ENCODE results near the gene NTNG1. TPM values are rescaled to one million over a fixed set of nuclear protein-coding genes. Genes with fewer than 3 reads are reported as not detected.

The NTNG1 gene
- total and polyA plus RNA-seq, 2 of the 13 experiments (the other 11 are each of a cell fraction or from before 2014, with no cell fraction given) = not detected

DNA sequence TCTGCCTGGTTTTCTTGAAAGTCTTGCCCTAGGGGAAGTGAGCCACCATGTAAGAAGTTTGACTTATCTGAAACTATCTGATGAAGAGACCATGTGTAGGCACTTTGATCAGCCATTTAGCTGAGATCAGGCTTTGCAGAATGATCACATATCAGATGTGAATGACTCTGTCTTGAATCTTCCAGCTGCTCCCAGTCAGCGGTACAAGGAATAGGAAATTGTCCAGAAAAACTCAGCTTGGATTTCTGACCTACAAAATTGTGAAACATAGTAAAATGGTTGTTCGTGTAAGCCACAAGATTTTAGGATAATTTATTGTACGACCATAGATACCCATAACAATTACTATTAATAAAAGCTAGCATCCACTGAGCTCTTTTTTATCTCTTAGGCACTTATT lies 41.9 kb upstream of the NTNG1 start (continued):
- TF ChIP-seq NFIB (CRISPR knock-in tag; IDR thresholded peaks at IDR 0.05; ENCODE audit: borderline replicate concordance) (no peak), AGO2 (optimal IDR thresholded peaks at IDR 0.05; ENCODE audit: low read depth, low read length) (no peak)

- intact Hi-C loops (cut with micrococcal nuclease; ENCODE audit: unreplicated experiment) (no loop called here), in situ Hi-C loops (cut with HindIII; ENCODE audit: extremely low pct_ligation_motif_present, low pct_unique_long_range_greater_than_20kb) (no loop called here)
- no peaks in the 10 kb centered on the region for H3K36me3 ChIP-seq (replicated peaks in 1 of 2; ENCODE audit: control insufficient read depth in 1 of 2, insufficient read depth in 2 of 2, low read length in 2 of 2)
- H3K4me1 ChIP-seq (ENCODE audit: insufficient read depth, low read length) = no peaks in the 10 kb centered on the region
- no peaks in the 10 kb centered on the region for H3K79me2 ChIP-seq (ENCODE audit: insufficient read depth, low read length)
- H3K27me3 ChIP-seq (ENCODE audit: control insufficient read depth in 1 of 2, insufficient read depth in 2 of 2, low read length in 2 of 2) = no peaks in the 10 kb centered on the region
- TF ChIP-seq ZNF670 (CRISPR knock-in tag; IDR thresholded peaks at IDR 0.05; ENCODE audit: borderline replicate concordance) = no peak
- no peak for TF ChIP-seq ZNF430 (CRISPR knock-in tag; IDR thresholded peaks at IDR 0.05)
- no peak for TF ChIP-seq ZNF276 (CRISPR knock-in tag; IDR thresholded peaks at IDR 0.05; ENCODE audit: low read depth)
- TF ChIP-seq KMT2A (CRISPR knock-in tag; IDR thresholded peaks at IDR 0.05) = no peak
- no peak for TF ChIP-seq CCAR2 (optimal IDR thresholded peaks at IDR 0.05; ENCODE audit: low read depth, low read length)
- TF ChIP-seq SAFB2 (CRISPR knock-in tag; IDR thresholded peaks at IDR 0.05; ENCODE audit: borderline replicate concordance, low read depth) = no peak
- TF ChIP-seq PBX3 (CRISPR knock-in tag; IDR thresholded peaks at IDR 0.05; ENCODE audit: borderline replicate concordance) = no peak
- no peak for TF ChIP-seq RFX3 (CRISPR knock-in tag; IDR thresholded peaks at IDR 0.05)
- TF ChIP-seq ZNF317 (CRISPR knock-in tag; IDR thresholded peaks at IDR 0.05) = no peak
- no peak for TF ChIP-seq SALL2 (CRISPR knock-in tag; IDR thresholded peaks at IDR 0.05)
- H3K4me2 ChIP-seq (ENCODE audit: low read depth, low read length) = no peak overlapping the region
- no peaks in the 10 kb centered on the region for H3K9me3 ChIP-seq (ENCODE audit: low read length)
- H3K4me3 ChIP-seq (replicated peaks in 1 of 3; ENCODE audit: insufficient read depth in 1 of 3, low read depth in 2 of 3, low read length in 3 of 3) = no peak overlapping the region
- ATAC-seq = no peak
- 16% methylated on average over 3 of the region's 3 CpGs for WGBS (ENCODE audit: low lambda C conversion rate)
- no peak overlapping the region for H3K27ac ChIP-seq (ENCODE audit: extremely low read length, insufficient read depth, low read length)
- ChIA-PET CTCF (ENCODE audit: low intra/inter-chr PET ratio, low total read pairs) (no interaction called here), POLR2A (no interaction called here)
- no peak for DNase-seq (ENCODE audit: low spot score)
- H2AFZ ChIP-seq (ENCODE audit: low read length) = no peak overlapping the region
- no peaks in the 10 kb centered on the region for H4K20me1 ChIP-seq (ENCODE audit: insufficient read depth, low read length)
- no peak for FAIRE-seq
- BruUV-seq (replicated peaks) = no TSS peak
- no peak overlapping the region for H3K9ac ChIP-seq (ENCODE audit: insufficient read depth, low read depth, low read length)
Observed at GRCh38 chr1:107100331-107100984, 40.4 kb upstream of the NTNG1 start.
